Measurements from ENCODE around the gene SYT6. TPM values are rescaled to one million over a fixed set of nuclear protein-coding genes. Genes with fewer than 3 reads are reported as not detected.

SYT6 gene
- total RNA-seq, 4 donors from 2014 or later = 0.14 to 0.64 TPM; not detected in 2

DNA sequence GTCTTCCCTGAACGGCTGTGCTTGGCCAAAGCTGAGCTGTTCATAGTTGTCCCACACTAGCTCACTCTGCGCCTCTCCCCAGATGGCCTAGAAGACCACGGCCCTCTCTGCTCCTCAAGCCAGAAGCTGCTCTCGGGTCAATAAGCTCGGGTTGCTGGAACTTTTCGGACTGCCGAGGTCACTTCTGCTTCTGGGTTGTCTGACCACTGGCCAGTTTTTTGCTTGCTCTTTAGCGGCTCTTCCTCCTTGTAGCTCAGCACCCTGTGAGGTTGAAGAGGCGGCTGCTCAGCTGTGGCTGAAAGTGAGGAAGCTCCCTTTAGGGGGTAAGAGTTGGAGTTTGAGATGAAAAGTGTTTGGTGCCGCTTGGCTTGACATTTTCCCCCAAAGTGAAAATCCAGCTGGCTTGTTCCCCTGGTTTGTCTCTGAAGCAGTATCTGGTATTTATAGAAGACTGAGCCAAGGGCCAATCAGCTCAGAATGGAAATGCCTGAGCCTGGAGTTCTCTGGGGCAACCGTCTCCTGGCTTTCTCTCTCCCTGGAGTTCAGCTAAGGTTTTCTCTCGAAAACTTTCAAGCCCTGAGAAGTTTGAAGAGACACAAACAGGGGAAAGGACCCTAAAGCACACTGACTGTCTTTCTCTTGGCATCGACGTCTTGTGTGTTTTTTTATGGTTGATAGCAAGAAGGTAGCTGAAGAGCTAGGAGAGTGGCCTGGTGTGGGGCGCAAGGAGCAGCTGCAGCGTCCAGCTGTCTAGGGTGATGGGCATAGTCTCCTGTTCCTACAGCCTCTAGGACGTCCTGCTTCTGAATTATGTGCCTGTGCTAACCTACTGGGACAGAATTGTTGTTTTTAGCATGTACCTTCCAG lies 72.0 kb downstream of the SYT6 start:
- DNase-seq = peak; percentile 11
- peaks cover 0 to 16% (median 0%) of the 10 kb centered on the region in 4 donors for H3K4me1 ChIP-seq

GRCh38 chr1:114080511-114081436 lies 72.9 kb downstream of the SYT6 start:
- no peak overlapping the region for H3K4me3 ChIP-seq
- H3K27ac ChIP-seq = no peak overlapping the region
- peaks cover 0 to 16% (median 0%) of the 10 kb centered on the region in 4 donors for H3K4me1 ChIP-seq
- WGBS, 2 donors (ENCODE audit: low coverage in 1 of 2) = 78 to 88% methylated on average over 12 to 13 of the region's 13 CpGs
- no peak for DNase-seq
- no peaks in the 10 kb centered on the region for H3K27me3 ChIP-seq
- H3K36me3 ChIP-seq = no peaks in the 10 kb centered on the region
- intact Hi-C loops (cut with DNase I; ENCODE audit: low total_unique reads) = no loop called here
- no peaks in the 10 kb centered on the region for H3K9me3 ChIP-seq
- no peak for TF ChIP-seq POLR2AphosphoS5 (IDR thresholded peaks at IDR 0.05)
- TF ChIP-seq POLR2A (IDR thresholded peaks at IDR 0.05) = no peak
- TF ChIP-seq CTCF (IDR thresholded peaks at IDR 0.05) = no peak
- no peak for TF ChIP-seq EP300 (IDR thresholded peaks at IDR 0.05; ENCODE audit: low read depth)
- in situ Hi-C loops (cut with MboI; ENCODE audit: low pct_ligation_motif_present in 1 of 4, low pct_unique_long_range_greater_than_20kb in 1 of 4, low sequenced_read_pairs in 3 of 4) = no loop called here

More for the DNA sequence above, 72.0 kb downstream of the SYT6 start:
- Histone ChIP-seq H3K4me3 (no peak overlapping the region), H3K36me3 (no peaks in the 10 kb centered on the region), H3K27ac (no peak overlapping the region), H3K9me3 (no peaks in the 10 kb centered on the region), H3K27me3 (no peaks in the 10 kb centered on the region)
- TF ChIP-seq EP300 (IDR thresholded peaks at IDR 0.05; ENCODE audit: low read depth) = no peak
- no peak for TF ChIP-seq POLR2AphosphoS5 (IDR thresholded peaks at IDR 0.05)
- no peak for TF ChIP-seq CTCF (IDR thresholded peaks at IDR 0.05)
- TF ChIP-seq POLR2A (IDR thresholded peaks at IDR 0.05) = no peak
- WGBS, 2 donors (ENCODE audit: low coverage in 1 of 2) = 66 to 75% methylated on average over 13 to 17 of the region's 17 CpGs
- intact Hi-C loops (cut with DNase I; ENCODE audit: low total_unique reads) (no loop called here), in situ Hi-C loops (cut with MboI; ENCODE audit: low pct_ligation_motif_present in 1 of 4, low pct_unique_long_range_greater_than_20kb in 1 of 4, low sequenced_read_pairs in 3 of 4) (no loop called here)

DNA sequence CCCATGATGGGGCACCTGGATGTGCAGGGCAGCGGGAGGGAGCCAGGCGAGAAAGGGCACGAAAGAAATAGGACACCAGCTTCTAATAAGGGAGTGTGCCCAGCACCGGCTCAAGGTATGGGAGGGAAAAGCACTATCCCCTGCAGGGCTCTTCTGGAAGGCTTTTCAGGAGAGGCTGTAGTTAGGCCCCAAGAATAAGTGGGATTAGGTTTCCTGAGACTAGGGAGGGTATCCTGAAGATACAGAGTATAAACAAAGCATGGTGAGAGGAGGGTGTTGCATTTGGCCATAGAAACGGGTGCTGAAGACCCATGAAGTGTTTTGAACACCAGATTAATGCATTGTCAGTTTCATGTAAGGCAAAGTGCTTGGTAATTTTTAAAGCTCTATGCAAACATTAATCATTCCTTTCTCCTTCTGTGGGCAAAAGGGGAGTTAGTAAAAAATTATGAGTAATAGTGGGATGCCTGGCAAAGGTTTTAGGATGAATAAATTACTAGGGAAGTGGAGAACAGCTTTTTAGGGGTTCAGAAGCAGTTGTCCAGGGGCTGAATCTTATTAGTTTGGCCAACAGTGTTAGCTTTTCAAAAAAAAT lies 74.0 kb downstream of the SYT6 start:
- intact Hi-C loops (cut with DNase I; ENCODE audit: low total_unique reads) = no loop called here
- Histone ChIP-seq H3K4me3 (no peak overlapping the region), H3K36me3 (no peaks in the 10 kb centered on the region), H3K27ac (no peak overlapping the region), H3K27me3 (no peaks in the 10 kb centered on the region), H3K4me1 (peaks cover 0 to 16% (median 0%) of the 10 kb centered on the region in 4 donors), H3K9me3 (no peaks in the 10 kb centered on the region)
- no peak for TF ChIP-seq POLR2AphosphoS5 (IDR thresholded peaks at IDR 0.05)
- WGBS, 2 donors (ENCODE audit: low coverage in 1 of 2) = 25 to 79% methylated on average over 1 to 5 of the region's 5 CpGs
- DNase-seq = no peak
- in situ Hi-C loops (cut with MboI; ENCODE audit: low pct_ligation_motif_present in 1 of 4, low pct_unique_long_range_greater_than_20kb in 1 of 4, low sequenced_read_pairs in 3 of 4) = no loop called here

DNA sequence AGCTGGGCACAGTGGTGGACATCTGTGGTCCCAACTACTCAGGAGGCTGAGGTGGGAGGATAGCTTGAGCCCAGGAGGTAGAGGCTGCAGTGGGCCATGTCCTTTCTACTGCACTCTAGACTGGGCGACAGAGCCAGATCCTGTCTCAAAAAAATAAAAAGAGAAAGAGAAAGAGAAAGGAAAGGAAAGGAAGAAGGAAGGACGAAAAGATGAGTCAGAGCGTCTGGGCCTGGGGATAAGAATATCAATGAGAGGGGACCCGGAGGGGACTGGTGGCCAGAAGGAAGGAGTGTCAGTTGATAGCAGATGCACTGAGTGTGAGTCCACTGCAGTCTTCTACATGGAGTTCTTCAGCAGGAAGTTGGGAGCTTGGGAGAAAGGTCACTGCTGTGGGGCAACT lies 75.6 kb downstream of the SYT6 start:
- 64 to 65% methylated on average over 3 to 4 of the region's 4 CpGs for WGBS, 2 donors (ENCODE audit: low coverage in 1 of 2)
- Histone ChIP-seq H3K27me3 (no peaks in the 10 kb centered on the region), H3K27ac (no peak overlapping the region), H3K4me1 (peaks cover 0 to 16% (median 0%) of the 10 kb centered on the region in 4 donors), H3K36me3 (no peaks in the 10 kb centered on the region), H3K9me3 (no peaks in the 10 kb centered on the region), H3K4me3 (no peak overlapping the region)
- TF ChIP-seq EP300 (IDR thresholded peaks at IDR 0.05; ENCODE audit: low read depth) (no peak), POLR2AphosphoS5 (IDR thresholded peaks at IDR 0.05) (no peak), POLR2A (IDR thresholded peaks at IDR 0.05) (no peak), CTCF (IDR thresholded peaks at IDR 0.05) (no peak)
- in situ Hi-C loops (cut with MboI; ENCODE audit: low pct_ligation_motif_present in 1 of 4, low pct_unique_long_range_greater_than_20kb in 1 of 4, low sequenced_read_pairs in 3 of 4) = no loop called here
- DNase-seq = no peak
- intact Hi-C loops (cut with DNase I; ENCODE audit: low total_unique reads) = no loop called here
